Smooth muscle cell (in vitro differentiated cells): ENCODE results near the gene DBNDD2. TPM values are rescaled to one million over a fixed set of nuclear protein-coding genes. Genes with fewer than 3 reads are reported as not detected.

Experiments used
- DNase-seq: peaks from one replicate; lab custom pipeline; 2025; ENCODE audit not compliant: unreplicated experiment; lab: John Stamatoyannopoulos, UW
- H2AFZ ChIP-seq: fragments of 200-600 bp; sonication (generic); 2 replicates; pipeline ENCODE4 v1.6.0; 2016; ENCODE audit warnings: antibody characterized with exemption, low read depth, mild to moderate bottlenecking
- H3F3A ChIP-seq: fragments of 200-600 bp; sonication (generic); 2 replicates; pipeline ENCODE4 v1.6.0; 2017; ENCODE audit warnings: antibody characterized with exemption, low read depth
- H3K27ac ChIP-seq: fragments of 200-600 bp; sonication (generic); 2 replicates; pipeline ENCODE4 v1.5.1; 2016; ENCODE audit warnings: low read depth, mild to moderate bottlenecking
- H3K27me3 ChIP-seq: fragments of 200-600 bp; sonication (generic); 2 replicates; pipeline ENCODE4 v1.6.1; 2016; ENCODE audit warnings: low read depth, mild to moderate bottlenecking
- H3K36me3 ChIP-seq: fragments of 200-600 bp; sonication (generic); 2 replicates; pipeline ENCODE4 v1.5.1; 2016; ENCODE audit warnings: low read depth
- H3K4me1 ChIP-seq: fragments of 200-600 bp; sonication (generic); 2 replicates; pipeline ENCODE4 v1.5.1; 2016; ENCODE audit warnings: low read depth
- H3K4me2 ChIP-seq: fragments of 200-600 bp; sonication (generic); 2 replicates; pipeline ENCODE4 v1.6.0; 2016; ENCODE audit warnings: mild to moderate bottlenecking
- H3K4me3 ChIP-seq: fragments of 200-600 bp; sonication (generic); 2 replicates; pipeline ENCODE4 v1.5.1; 2016; ENCODE audit warnings: mild to moderate bottlenecking
- H3K79me2 ChIP-seq: fragments of 200-600 bp; sonication (generic); 2 replicates; pipeline ENCODE4 v1.6.0; 2016; ENCODE audit warnings: low read depth, mild to moderate bottlenecking
- H3K9ac ChIP-seq: fragments of 200-600 bp; sonication (generic); 2 replicates; pipeline ENCODE4 v1.6.0; 2016; ENCODE audit warnings: low read depth
- H3K9me3 ChIP-seq: fragments of 200-600 bp; sonication (generic); replicated peaks from 2 replicates; pipeline ENCODE4 v1.5.1; 2016; ENCODE audit warnings: low read depth
- H4K20me1 ChIP-seq: fragments of 200-600 bp; sonication (generic); 2 replicates; pipeline ENCODE4 v1.6.0; 2016; ENCODE audit warnings: low read depth
- CTCF ChIP-seq: fragments of 200-600 bp; sonication (generic); IDR thresholded peaks from 2 replicates; pipeline ENCODE4 v1.5.1; 2017; ENCODE audit warnings: borderline replicate concordance, mild to moderate bottlenecking, antibody characterized with exemption; ENCODE audit not compliant: insufficient read depth, poor library complexity, severe bottlenecking
- WGBS: methylation state at CpG from one replicate; pipeline ENCODE4 v1.1.7; 2016; ENCODE audit warnings: low lambda C conversion rate; 5-methylcytosine and 5-hydroxymethylcytosine counted together
- polyA plus RNA-seq: library from polyadenylated mRNA; unstranded; fragments of >200 nt; fragmentation: Nextera tagmentation; extraction: Ambion mirVana; gene quantifications from 2 replicates; pipeline ENCODE4 v1.2.1, GENCODE V29; 2016
- total RNA-seq: library from RNA; depleted of rRNA; stranded (reverse); fragments of >200 nt; gene quantifications from 2 replicates; pipeline ENCODE4 v1.2.3, GENCODE V29; 2014

Gene DBNDD2
- total and polyA plus RNA-seq, 2 experiments from 2014 or later = 2.9 to 6.4 TPM

GRCh38 chr20:45440891-45441685, 33.0 kb downstream of the DBNDD2 start:
- WGBS = 56% methylated on average over 5 of the region's 5 CpGs
- H3K4me3 ChIP-seq = no peak overlapping the region
- no peak for TF ChIP-seq CTCF
- H4K20me1 ChIP-seq = no peaks in the 10 kb centered on the region
- H3K36me3 ChIP-seq = no peaks in the 10 kb centered on the region
- no peak for DNase-seq
- H3K4me2 ChIP-seq = no peak overlapping the region
- H3K9ac ChIP-seq = no peak overlapping the region
- H3K27me3 ChIP-seq = no peaks in the 10 kb centered on the region
- no peaks in the 10 kb centered on the region for H3K9me3 ChIP-seq
- H3K4me1 ChIP-seq = peaks cover 2% of the 10 kb centered on the region
- no peaks in the 10 kb centered on the region for H3K79me2 ChIP-seq
- no peaks in the 10 kb centered on the region for H3F3A ChIP-seq
- H3K27ac ChIP-seq = no peak overlapping the region
- H2AFZ ChIP-seq = no peak overlapping the region

- H3K27ac ChIP-seq = no peak overlapping the region
- no peaks in the 10 kb centered on the region for H3K9me3 ChIP-seq
- H3F3A ChIP-seq = no peaks in the 10 kb centered on the region
- H3K4me1 ChIP-seq = no peaks in the 10 kb centered on the region
- no peak overlapping the region for H2AFZ ChIP-seq
- no peak for DNase-seq
- no peak overlapping the region for H3K4me3 ChIP-seq
- H3K27me3 ChIP-seq = no peaks in the 10 kb centered on the region
- WGBS = 61% methylated on average over 1 of the region's 1 CpG
- no peaks in the 10 kb centered on the region for H3K79me2 ChIP-seq
- no peak overlapping the region for H3K9ac ChIP-seq
- H3K4me2 ChIP-seq = no peak overlapping the region
- H3K36me3 ChIP-seq = no peaks in the 10 kb centered on the region
- H4K20me1 ChIP-seq = no peaks in the 10 kb centered on the region
- TF ChIP-seq CTCF = no peak
Measured at GRCh38 chr20:45441746-45442145, 33.7 kb downstream of the DBNDD2 start.

GRCh38 chr20:45444050-45444449, 36.0 kb downstream of the DBNDD2 start:
- Histone ChIP-seq H3K27me3 (no peaks in the 10 kb centered on the region), H3K36me3 (no peaks in the 10 kb centered on the region), H3K9ac (no peak overlapping the region), H2AFZ (no peak overlapping the region), H4K20me1 (no peaks in the 10 kb centered on the region), H3K4me2 (no peak overlapping the region), H3F3A (no peaks in the 10 kb centered on the region), H3K27ac (no peak overlapping the region), H3K9me3 (no peaks in the 10 kb centered on the region), H3K4me1 (no peaks in the 10 kb centered on the region), H3K79me2 (no peaks in the 10 kb centered on the region), H3K4me3 (no peak overlapping the region)
- no peak for DNase-seq
- TF ChIP-seq CTCF = no peak
